ENCODE results near the gene CLDN4.
"Not testable (repeated sequence)": the region's sequence is repeated elsewhere in the genome, so short reads cannot be mapped to it uniquely, and the experiment has no call there.

The CLDN4 gene, protein sequence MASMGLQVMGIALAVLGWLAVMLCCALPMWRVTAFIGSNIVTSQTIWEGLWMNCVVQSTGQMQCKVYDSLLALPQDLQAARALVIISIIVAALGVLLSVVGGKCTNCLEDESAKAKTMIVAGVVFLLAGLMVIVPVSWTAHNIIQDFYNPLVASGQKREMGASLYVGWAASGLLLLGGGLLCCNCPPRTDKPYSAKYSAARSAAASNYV

DNA sequence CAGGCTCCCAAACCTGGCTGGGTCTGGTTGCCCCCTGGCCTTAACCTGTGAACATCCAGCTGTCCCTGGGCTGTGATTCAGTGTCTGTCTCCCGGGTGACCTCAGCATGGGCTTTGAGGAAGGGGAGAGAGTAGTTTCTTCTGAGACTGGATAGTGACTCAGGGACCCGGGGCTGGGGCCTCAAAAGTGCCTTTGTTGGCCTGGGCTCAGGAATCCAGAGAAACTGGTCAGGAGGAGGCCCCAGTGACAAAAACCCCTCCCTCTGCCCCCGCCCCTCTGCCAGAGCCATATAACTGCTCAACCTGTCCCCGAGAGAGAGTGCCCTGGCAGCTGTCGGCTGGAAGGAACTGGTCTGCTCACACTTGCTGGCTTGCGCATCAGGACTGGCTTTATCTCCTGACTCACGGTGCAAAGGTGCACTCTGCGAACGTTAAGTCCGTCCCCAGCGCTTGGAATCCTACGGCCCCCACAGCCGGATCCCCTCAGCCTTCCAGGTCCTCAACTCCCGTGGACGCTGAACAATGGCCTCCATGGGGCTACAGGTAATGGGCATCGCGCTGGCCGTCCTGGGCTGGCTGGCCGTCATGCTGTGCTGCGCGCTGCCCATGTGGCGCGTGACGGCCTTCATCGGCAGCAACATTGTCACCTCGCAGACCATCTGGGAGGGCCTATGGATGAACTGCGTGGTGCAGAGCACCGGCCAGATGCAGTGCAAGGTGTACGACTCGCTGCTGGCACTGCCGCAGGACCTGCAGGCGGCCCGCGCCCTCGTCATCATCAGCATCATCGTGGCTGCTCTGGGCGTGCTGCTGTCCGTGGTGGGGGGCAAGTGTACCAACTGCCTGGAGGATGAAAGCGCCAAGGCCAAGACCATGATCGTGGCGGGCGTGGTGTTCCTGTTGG is at the start of gene CLDN4:
TSS of gene CLDN4 (plus strand) at position 316 of the 903 bp plus-strand sequence. CDS start at position 522, 206 bp downstream.
- no peak for DNase-seq (ENCODE audit: low spot score)

DNA sequence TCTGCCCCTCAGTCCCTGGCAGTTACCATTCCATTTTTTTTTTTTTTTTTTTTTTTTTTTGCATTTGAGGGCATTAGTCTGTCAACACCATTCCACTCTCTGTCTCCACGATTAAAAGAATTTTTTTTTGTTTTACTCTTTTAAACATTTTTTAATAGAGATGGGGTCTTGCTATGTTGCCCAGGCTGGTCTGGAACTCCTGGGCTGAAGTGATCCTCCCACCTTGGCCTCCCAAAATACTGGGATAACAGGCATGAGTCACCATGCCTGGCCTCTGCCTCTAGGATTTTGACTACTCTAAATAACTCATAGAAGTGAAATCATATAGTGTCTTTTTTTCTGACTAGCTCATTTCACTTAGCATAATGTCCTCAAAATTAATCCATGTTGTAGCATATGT is 44.2 kb upstream of the CLDN4 start:
- no peak for DNase-seq (ENCODE audit: low spot score)

DNA sequence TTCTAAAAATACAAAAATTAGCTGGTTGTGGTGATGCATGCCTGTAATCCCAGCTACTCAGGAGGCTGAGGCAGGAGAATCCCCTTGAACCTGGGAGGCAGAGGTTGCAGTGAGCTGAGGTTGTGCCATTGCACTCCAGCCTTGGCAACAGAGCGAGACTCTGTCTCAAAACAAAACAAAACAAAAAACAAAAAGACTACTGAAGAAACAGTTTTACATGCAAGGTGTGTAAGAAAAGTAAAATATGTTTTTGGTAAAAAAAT is 43.1 kb upstream of the CLDN4 start:
- not testable (repeated sequence) for DNase-seq (ENCODE audit: low spot score)

DNA sequence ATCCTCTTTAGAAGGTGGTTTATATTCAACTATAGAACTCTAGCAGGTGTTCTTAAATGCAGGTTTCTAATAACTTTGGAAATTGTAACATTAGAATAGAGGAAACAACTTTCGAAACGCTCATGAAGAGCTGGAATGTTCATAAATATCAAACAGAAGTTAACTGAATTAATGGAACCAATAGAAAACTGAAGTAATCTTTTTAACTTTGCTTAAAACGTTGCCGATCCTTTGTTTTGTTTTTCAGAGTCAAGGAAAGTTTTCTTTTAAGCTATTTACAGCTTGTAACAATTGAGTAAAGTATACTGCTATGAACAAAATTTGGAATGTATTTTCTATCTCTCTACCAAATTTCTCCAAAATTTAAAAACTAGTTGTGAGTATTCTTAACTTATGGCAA is 41.7 kb upstream of the CLDN4 start:
- no peak for DNase-seq (ENCODE audit: low spot score)

DNA sequence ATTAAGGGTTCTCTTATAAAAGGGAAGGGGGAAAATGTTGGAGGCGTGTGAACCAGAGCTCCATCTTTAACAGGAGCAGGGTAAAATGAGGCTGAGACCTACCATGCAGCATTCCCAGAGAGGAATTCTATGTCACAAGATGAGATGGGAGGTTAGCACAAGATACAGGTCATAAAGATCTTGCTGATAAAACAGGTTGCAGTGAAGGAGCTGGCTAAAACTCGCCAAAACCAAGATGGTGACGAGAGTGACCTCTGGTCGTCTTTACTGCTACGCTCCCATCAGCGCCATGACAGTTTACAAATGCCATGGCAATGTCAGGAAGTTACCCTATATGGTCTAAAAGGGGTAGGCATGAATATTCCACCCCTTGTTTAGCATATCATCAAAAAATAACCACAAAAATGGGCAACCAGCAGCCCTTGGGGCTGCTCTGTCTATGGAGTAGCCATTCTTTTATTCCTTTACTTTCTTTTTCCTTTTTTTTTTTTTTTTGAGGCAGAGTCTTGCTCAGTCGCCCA is 39.6 kb upstream of the CLDN4 start:
- DNase-seq (ENCODE audit: low spot score) = not testable (repeated sequence)

DNA sequence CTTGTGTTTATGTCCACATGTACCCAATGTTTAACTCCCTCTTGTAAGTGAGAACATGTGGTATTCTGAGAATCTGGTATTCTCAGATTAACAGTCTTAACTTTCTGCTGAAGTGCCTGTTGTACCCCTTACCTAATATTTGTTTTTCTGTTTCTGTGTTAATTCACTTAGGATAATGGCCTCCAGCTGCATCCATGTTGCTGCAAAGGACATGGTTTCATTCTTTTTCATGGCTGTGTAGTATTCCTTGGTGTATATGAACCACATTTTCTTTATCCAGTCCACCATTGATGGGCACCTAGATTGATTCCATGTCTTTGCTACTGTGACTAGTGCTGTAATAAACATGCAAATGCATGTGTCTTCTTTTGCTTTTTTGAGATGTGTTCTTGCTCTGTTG is 35.6 kb upstream of the CLDN4 start:
- DNase-seq (ENCODE audit: low spot score) = not testable (repeated sequence)

DNA sequence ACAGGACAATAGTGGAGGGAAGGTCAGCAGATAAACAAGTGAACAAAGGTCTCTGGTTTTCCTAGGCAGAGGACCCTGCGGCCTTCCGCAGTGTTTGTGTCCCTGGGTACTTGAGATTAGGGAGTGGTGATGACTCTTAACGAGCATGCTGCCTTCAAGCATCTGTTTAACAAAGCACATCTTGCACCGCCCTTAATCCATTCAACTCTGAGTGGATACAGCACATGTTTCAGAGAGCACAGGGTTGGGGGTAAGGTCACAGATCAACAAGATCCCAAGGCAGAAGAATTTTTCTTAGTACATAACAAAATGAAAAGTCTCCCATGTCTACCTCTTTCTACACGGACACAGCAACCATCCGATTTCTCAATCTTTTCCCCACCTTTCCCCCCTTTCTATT is 34.1 kb upstream of the CLDN4 start:
- not testable (repeated sequence) for DNase-seq (ENCODE audit: low spot score)

DNA sequence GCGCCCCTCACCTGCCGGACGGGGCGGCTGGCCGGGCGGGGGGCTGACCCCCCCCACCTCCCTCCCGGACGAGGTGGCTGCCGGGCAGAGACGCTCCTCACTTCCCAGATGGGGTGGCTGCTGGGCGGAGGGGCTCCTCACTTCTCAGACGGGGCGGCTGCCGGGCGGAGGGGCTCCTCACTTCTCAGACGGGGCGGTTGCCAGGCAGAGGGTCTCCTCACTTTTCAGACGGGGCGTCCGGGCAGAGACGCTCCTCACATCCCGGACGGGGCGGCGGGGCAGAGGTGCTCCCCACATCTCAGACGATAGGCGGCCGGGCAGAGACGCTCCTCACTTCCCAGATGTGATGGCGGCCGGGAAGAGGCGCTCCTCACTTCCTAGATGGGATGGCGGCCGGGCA is 33.6 kb upstream of the CLDN4 start:
- DNase-seq (ENCODE audit: low spot score) = not testable (repeated sequence)

DNA sequence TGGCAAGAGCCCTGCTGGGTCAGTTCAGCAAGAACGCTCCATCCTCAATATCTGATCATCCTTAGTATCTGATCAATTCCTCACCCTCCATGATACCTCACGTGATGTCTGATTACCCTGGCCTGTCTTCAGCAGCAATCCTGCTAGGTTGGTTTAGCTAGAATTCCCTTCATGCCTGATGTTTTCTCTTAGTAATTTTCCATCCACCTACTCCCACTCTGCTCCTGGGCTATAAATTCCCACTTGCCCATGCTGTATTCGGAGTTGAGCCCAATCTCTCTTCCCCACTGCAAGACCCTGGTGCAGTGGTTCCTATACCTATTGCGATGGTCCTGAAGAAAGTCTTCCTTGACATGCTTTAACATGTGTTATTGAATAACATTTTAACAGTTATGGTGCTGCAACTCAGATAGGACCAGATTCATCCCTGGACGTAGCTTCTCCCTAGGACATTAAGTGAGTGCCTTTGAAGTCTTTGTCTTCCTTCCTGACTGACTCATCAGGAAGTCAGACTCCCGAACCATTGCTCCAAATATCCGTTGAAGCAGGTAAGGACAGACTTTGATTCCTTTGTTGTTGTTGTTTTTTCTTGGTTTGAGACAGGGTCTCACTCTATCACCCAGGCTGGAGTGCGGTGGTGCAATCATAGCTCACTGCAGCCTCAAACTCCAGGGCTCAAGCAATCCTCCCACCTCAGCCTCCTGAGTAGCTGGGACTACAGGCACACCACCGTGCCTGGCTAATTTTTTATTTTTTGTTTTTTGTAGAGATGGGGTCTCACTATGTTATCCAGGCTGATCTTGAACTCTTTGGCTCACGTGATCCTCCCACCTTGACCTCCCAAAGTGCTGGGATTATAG is 31.3 kb upstream of the CLDN4 start:
- DNase-seq (ENCODE audit: low spot score) = no peak

DNA sequence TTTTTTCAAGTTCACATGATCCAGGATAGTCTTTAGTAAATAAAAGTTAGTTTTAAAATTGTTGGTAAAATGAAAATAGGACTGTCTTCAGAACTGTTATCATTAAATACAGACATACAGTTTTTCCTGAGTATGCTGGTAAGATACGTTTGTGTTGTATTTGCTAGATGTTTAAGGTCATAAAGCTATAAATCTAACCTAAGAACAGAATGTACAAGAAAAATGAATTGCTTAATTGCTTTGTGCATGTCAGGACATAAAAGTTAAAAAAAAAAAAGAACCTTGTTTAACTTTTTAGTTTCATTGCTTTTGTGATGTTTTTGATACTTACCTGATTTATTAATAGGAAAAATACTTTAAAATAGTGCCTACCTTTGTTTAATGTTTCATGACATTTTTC is 29.2 kb upstream of the CLDN4 start:
- DNase-seq (ENCODE audit: low spot score) = no peak

DNA sequence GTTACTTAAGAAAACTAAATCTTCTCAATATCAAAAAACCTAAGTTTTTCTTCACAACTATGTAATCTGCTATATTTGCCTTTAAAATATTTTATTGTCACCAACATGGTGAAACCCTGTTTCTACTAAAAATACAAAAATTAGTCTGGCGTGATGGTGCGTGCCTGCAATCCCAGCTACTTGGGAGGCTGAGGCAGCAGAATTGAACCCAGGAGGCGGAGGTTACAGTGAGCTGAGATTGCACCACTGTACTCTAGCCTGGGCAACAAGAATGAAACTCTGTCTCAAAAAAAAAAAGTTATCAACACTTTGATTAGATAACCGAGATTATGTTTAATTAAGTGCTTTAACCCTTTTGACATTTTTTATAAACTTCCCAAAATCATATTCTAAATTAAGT is 28.3 kb upstream of the CLDN4 start:
- DNase-seq (ENCODE audit: low spot score) = no peak

DNA sequence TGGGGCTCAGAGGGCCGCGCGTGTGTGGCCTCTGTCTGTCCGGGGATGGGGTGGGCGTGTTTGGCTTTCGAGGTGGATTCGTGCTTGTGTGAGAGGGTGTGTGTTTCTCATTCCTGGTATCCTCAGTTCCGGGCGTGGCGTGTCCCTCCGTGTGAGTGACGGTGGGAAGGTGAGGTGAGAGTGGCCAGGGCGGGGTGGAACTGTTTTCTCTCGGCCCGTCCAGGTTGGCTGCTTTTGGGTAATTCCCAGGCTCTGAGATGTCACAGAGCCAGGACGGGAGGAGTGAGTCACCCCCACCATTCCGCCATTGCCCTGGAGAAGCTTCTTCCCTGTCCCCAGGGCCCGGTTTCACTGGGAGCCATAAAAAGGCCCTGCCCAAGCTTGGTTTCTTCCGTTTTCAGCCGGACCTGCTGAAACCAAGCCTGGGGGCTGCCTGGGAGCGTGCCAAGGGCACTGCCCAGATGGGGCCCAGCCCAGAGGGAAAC is 21.3 kb upstream of the CLDN4 start:
- no peak for DNase-seq (ENCODE audit: low spot score)

DNA sequence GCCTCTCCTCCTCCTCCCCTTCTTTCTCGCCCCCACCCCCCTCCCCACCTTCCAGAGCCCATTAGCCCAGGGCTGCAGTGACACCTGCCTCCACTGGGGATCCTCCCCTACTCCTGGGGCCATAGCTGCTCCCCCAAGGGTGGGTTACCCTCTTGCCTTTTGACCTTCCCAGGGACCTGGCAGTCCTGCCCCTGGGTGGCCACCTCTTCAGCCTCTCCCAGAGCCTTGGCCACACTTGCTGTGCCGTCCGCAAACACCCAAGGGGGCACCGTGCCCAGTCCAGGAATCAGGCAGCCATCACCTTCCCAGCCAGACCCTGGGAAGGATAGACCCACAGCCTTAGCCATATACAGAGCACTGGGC is 19.8 kb upstream of the CLDN4 start:
- no peak for DNase-seq (ENCODE audit: low spot score)

DNA sequence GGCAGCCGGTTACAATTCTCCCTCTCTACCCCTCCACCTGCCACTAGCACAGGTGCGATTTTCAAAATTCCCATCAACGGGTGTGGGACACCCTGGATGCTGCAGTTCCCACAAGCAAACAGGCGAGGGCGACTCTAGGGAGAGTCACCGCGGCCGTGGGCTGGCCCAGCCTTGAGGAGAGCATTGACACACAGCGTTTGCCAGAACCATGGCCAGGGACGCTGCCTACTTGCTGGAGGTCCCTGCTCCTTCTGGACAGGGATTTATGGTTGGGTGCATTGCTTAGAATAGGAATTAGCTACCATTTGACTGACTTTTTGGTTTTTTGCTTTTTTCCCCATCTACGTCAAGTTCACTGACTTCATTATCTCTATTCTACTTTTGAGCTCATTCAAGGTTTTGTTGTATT is 19.0 kb upstream of the CLDN4 start:
- DNase-seq (ENCODE audit: low spot score) = peak; percentile 84

DNA sequence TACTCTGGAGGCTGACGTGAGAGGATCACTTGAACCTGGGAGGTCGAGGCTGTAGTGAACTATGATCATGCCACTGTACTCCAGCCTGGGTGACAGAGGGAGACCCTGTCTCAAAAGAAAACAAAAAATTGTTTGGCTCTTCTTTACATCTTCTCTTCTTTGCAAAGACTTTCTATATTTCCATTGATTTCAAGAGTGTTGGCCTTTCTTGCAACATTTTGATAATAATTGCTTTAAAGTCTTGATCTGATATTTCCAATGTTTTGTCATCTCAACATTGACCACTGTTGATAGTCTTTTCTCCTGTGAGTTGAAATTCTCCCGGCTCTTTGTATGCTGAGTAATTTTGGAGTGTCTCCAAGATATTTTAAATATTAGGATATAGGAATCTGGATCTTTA is 17.8 kb upstream of the CLDN4 start:
- no peak for DNase-seq (ENCODE audit: low spot score)

DNA sequence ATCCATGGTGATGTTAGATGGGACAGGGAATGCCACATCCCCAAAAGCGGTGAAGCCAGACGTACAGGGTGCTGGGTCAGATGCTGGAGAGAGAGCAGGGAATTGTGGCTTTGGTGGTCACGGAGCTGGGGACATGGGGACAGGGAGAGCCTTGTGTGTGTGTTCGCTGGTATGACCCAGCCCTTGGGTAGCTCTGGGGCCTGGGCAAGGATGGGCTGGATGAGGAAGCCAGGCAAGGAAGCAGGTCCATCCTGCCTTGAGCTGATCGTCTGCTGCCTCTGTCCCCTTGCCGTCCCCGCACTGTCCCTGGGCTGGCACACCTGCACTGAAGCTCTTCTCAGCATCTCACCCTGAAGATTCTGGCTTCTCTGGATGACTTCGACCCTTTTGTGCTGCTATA is 15.4 kb upstream of the CLDN4 start:
- no peak for DNase-seq (ENCODE audit: low spot score)

DNA sequence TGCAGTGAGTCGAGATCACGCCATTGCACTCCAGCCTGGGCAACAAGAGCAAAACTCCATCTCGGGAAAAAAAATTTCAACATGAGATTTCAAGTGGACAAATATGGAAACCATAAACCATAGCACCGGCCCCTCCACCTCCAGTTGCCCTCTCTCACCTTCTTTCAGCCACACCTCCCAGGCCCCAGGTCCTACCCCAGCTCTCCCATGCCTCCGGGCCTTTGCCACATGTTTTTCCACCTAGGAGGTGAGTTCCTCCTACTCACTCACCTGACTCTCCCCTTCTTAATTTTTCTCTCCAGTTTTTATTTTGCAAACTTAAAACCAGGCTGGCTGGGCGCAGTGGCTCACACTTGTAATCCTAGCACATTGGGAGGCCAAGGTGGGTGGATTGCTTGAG is 13.7 kb upstream of the CLDN4 start:
- no peak for DNase-seq (ENCODE audit: low spot score)

DNA sequence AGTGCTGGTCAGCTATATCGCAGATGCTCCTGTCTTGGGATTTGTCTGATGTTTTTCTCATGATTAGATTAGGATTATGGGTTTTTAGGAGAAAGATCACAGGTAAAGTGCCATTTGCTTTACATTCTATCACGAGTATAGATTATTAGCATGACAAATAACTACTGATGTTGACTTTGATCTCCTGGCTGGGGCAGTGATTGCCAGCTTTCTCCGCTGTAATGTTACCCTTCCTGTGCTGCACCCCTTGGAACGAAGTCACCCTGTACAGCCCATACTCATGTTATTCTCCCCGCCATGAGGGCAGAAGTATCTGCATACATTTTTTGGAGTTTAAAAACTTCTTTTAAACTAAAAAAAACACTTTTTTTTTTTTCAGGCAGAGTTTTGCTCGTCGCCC is 10.8 kb upstream of the CLDN4 start:
- no peak for DNase-seq (ENCODE audit: low spot score)

DNA sequence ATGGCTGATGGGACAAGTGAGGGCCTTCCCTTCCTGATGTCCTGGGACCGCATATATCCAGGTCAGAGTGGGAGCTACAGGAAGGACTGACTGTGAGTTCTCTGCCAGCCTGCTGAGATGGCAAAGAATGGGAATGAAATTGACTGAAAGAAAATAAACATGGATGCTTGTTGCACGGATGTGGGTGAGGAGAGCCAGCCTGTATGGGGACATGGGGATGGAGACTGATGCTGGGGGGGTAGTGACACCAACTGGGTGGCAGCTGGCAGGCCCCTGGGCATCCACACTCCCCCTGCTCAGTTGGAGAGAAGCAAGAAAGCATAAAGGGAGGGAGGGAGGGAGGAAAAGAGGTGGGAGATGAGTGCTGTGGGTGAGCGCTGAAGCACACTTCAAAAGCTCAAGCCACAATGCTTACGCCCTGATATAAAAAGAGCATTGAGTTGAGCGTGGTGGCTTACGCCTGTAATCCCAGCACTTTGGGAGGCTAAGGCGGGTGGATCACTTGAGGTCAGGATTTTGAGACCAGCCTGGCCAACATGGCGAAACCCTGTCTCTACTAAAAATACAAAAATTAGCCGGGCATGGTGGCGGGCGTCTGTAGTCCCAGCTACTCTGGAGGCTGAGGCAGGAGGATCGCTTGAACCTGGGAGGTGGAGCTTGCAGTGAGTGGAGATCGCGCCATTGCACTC is 9.1 kb upstream of the CLDN4 start:
- not testable (repeated sequence) for DNase-seq (ENCODE audit: low spot score)

DNA sequence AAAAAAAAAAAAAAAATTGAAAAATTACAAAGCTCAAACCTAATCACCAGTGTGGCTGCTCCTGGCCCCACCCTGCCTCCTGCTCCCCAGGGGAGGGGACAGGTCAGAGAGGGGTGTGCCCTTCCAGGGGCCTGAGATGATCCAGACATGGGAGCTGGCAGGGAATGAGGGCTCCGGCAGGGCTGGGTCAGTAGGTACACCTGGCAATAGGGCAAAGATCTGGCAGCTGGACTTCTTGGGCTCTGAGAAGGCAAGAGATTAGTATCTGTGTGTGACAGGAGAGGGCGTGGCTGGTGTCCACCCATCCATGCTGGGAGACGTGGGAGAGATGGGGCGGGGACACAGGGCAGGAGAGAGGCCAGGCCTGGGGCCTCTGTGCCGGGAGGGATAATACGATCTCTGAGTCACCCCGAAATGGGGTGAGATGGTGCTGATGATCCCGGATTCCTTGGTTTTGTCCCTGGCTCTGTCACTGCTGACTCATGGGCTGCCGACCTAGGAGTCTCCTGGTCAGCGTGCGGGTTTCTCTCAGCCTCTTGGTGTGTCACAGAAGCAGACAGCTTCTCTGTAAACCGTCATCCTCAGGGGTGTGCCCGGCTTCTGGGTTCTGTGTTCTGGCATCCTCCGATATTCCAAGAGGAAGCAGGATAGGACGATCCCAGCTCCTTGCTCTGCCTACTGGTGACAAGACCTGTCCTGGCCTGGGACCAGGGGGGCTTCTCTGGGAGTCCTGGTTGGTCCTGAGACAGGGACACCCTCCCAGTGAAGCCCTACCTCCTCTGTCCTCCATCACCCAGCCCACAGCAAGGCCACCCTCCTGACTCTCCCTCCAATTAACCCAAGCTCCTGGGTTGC is 8.2 kb upstream of the CLDN4 start:
- peak; percentile 99 for DNase-seq (ENCODE audit: low spot score)

DNA sequence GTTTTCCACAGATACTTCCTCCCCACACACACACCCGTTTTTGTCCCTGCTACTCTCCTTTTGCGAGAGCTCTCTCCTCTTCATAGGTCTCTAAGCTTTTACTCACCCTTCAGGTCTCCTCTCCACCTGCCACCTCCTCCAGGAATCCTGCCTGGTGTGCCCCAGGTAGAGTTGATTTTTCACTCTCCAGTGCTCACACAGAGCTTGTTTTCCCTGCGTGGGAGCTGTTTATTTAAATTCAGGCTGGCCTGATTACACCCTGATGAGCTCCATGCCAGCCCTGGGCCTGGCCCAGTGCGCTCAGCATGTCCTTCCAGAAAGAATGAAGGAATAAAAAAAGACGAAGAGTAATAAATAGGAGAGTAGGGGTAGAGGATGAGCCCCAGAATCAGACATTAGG is 7.5 kb upstream of the CLDN4 start:
- no peak for DNase-seq (ENCODE audit: low spot score)
